GM21381 (cell line): Measurements from ENCODE around the gene TYW3.
"Not testable (repeated sequence)": the region's sequence is repeated elsewhere in the genome, so short reads cannot be mapped to it uniquely, and the experiment has no call there.

Experiments used
- ATAC-seq: cut with Tn5 transposase; IDR thresholded peaks from one replicate; pipeline ENCODE4 v1.9.1; 2021; ENCODE audit warnings: mild to moderate bottlenecking, moderate library complexity; ENCODE audit not compliant: unreplicated experiment

The TYW3 gene

GRCh38 chr1:74729741-74730478, 3.0 kb upstream of the TYW3 start:
- no peak for ATAC-seq

- ATAC-seq = peak; percentile 29
Observed at GRCh38 chr1:74731399-74732052, 1.4 kb upstream of the TYW3 start.

- ATAC-seq = peak; percentile 7
Observed at GRCh38 chr1:74732071-74732946, 643 bp upstream of the TYW3 start.

GRCh38 chr1:74733604-74734484, 892 bp downstream of the TYW3 start:
- peak; percentile 44 for ATAC-seq

GRCh38 chr1:74737333-74737732, 4.4 kb downstream of the TYW3 start:
- no peak for ATAC-seq

- not testable (repeated sequence) for ATAC-seq
Observed at GRCh38 chr1:74740307-74740980, 7.5 kb downstream of the TYW3 start.

GRCh38 chr1:74745247-74745646, 12.3 kb downstream of the TYW3 start:
- ATAC-seq = not testable (repeated sequence)

GRCh38 chr1:74748960-74749359, 16.0 kb downstream of the TYW3 start:
- ATAC-seq = no peak

- no peak for ATAC-seq
Observed at GRCh38 chr1:74753104-74753503, 20.2 kb downstream of the TYW3 start.

- ATAC-seq = no peak
Observed at GRCh38 chr1:74755475-74755874, 22.5 kb downstream of the TYW3 start.

- ATAC-seq = not testable (repeated sequence)
Observed at GRCh38 chr1:74756650-74757049, 23.7 kb downstream of the TYW3 start.

- ATAC-seq = no peak
Observed at GRCh38 chr1:74763807-74764206, 30.9 kb downstream of the TYW3 start.

GRCh38 chr1:74766579-74766978, 33.6 kb downstream of the TYW3 start:
- ATAC-seq = no peak

- ATAC-seq = no peak
Observed at GRCh38 chr1:74767490-74767889, 34.5 kb downstream of the TYW3 start.

- peak; percentile 73 for ATAC-seq
Observed at GRCh38 chr1:74771913-74772515, 39.1 kb downstream of the TYW3 start.

GRCh38 chr1:74772945-74773344, 40.0 kb downstream of the TYW3 start:
- ATAC-seq = no peak

GRCh38 chr1:74773582-74773981, 40.6 kb downstream of the TYW3 start:
- no peak for ATAC-seq

GRCh38 chr1:74775735-74776134, 42.8 kb downstream of the TYW3 start:
- no peak for ATAC-seq

GRCh38 chr1:74777525-74777924, 44.6 kb downstream of the TYW3 start:
- no peak for ATAC-seq

- no peak for ATAC-seq
Observed at GRCh38 chr1:74779750-74780149, 46.8 kb downstream of the TYW3 start.
